Breast epithelium (tissue), 4 donors: ENCODE results near the gene MOCS2. TPM values are rescaled to one million over a fixed set of nuclear protein-coding genes. Genes with fewer than 3 reads are reported as not detected.
A peak's percentile ranks its signal among the peaks of the same experiment; 100 is the strongest.

Source experiments
- DNase-seq, 2 donors: peaks; one replicate each; pipeline ENCODE4 v3.0.0-alpha.2; 2019; ENCODE audit warnings: low spot score in 2 of 2
- H3K27ac ChIP-seq, 2 donors: fragments of 200-600 bp; sonication (generic) in 1 of 2; one replicate each; pipeline ENCODE4 v1.5.1; 2016 to 2019; ENCODE audit warnings: mild to moderate bottlenecking in 1 of 2
- H3K27me3 ChIP-seq, 2 donors: fragments of 200-600 bp; sonication (generic) in 1 of 2; one replicate each; pipeline versions ENCODE4 v1.5.1 to v1.6.0; 2017 to 2019; ENCODE audit warnings: control low read depth in 1 of 2, mild to moderate bottlenecking in 1 of 2
- H3K36me3 ChIP-seq: fragments of 200-600 bp; one replicate; pipeline ENCODE4 v1.5.1; 2019
- H3K4me1 ChIP-seq, 2 donors: fragments of 200-600 bp; sonication (generic); one replicate each; pipeline ENCODE4 v1.5.1; 2016 to 2019; ENCODE audit warnings: control low read depth in 1 of 2
- H3K4me3 ChIP-seq, 3 donors: fragments of 200-600 bp; sonication (generic); 1 replicate in 2 of 3; 2 replicates in 1 of 3; pipeline ENCODE4 v1.5.1; 2016 to 2019; ENCODE audit warnings: mild to moderate bottlenecking in 3 of 3, moderate library complexity in 2 of 3
- H3K9me3 ChIP-seq, 2 donors: fragments of 200-600 bp; sonication (generic) in 1 of 2; one replicate each; pipeline ENCODE4 v1.5.1; 2016 to 2019; ENCODE audit warnings: control low read depth in 1 of 2
- POLR2A ChIP-seq: fragments of 450-650 bp; IDR thresholded peaks from one replicate; pipeline ENCODE4 v1.6.1; 2016; ENCODE audit warnings: antibody characterized with exemption, mild to moderate bottlenecking, moderate library complexity
- POLR2AphosphoS5 ChIP-seq, 3 donors: sonication (generic); formaldehyde crosslinking; IDR thresholded peaks; one replicate each; pipeline ENCODE4 v1.6.1; 2017; ENCODE audit warnings: antibody characterized with exemption in 3 of 3
- intact Hi-C: fragments of 100-400 bp; cut with DNase I; formaldehyde crosslinking; loops from one replicate; pipeline ENCODE4 v1.15.1; 2023; ENCODE audit warnings: low total_unique reads
- total RNA-seq, 3 donors: library from RNA; depleted of rRNA; stranded (reverse); fragments of >200 nt; gene quantifications; one replicate each; pipeline ENCODE4 v1.1.0, GENCODE V29; 2016
- TF ChIP-seq, protein P1 (sequence below), 3 donors: fragments of 450-650 bp; IDR thresholded peaks; one replicate each; pipeline ENCODE4 v1.5.1; 2016 to 2017; ENCODE audit warnings: antibody characterized with exemption in 3 of 3, mild to moderate bottlenecking in 3 of 3, moderate library complexity in 3 of 3

The MOCS2 gene
- total RNA-seq, result 10 to 100 TPM; 48.2 to 58.6 (median 56.2) TPM

DNA sequence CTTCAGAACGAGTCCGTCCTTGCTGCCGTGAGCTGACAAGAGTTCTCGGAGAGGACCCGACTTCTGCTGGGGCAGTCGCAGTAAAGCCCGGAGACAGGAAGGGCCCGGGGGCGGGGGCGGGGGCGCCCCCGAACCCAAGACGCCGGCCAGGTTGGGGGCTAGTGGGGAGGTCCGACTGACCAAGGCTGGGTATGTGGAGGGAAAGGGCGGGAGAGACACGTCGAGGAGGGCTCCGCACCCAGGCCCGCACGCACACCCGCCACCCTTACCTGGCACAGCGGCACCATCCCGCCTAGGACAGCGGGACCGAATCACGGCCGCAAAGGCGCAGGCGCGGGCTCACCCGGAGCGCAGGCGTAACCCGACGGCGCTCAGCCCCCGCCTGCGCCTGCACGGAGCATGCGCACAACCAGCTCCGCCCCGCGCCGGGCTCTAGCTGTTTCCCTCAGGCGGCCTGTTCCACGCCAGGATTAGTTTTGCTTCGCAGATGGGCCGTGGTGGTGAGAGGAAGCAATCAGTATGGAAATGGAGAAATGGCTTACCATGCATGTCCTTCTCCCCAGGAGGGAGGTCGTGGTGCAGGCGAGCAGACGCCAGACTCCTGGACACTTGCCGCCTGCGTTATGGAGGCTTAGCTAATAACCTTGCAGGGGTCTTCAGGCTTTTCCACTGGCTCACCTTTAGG, at the start of gene MOCS2:
Gene MOCS2, minus strand, starts transcription at position 315 of the 685 bp plus-strand sequence. CDS start 2,583 bp downstream, outside the sequence.
- intact Hi-C loops, result no loop called here
- Histone ChIP-seq H3K27me3 (no peaks in the 10 kb centered on the region), H3K27ac (peak within 1 kb of the TSS; percentile 83), H3K4me1 (peaks cover 0 to 4% of the 10 kb centered on the region in 2 donors), H3K36me3 (no peaks in the 10 kb centered on the region), H3K9me3 (no peaks in the 10 kb centered on the region), H3K4me3 (peak within 1 kb of the TSS; percentile 76 to 89 (median 79))
- peak; percentile 76 to 85 for DNase-seq
- TF ChIP-seq POLR2A (peak; percentile 44), POLR2AphosphoS5 (IDR thresholded peaks at IDR 0.05) (peak; percentile 46 to 80 (median 60))
- TF ChIP-seq, protein P1, sequence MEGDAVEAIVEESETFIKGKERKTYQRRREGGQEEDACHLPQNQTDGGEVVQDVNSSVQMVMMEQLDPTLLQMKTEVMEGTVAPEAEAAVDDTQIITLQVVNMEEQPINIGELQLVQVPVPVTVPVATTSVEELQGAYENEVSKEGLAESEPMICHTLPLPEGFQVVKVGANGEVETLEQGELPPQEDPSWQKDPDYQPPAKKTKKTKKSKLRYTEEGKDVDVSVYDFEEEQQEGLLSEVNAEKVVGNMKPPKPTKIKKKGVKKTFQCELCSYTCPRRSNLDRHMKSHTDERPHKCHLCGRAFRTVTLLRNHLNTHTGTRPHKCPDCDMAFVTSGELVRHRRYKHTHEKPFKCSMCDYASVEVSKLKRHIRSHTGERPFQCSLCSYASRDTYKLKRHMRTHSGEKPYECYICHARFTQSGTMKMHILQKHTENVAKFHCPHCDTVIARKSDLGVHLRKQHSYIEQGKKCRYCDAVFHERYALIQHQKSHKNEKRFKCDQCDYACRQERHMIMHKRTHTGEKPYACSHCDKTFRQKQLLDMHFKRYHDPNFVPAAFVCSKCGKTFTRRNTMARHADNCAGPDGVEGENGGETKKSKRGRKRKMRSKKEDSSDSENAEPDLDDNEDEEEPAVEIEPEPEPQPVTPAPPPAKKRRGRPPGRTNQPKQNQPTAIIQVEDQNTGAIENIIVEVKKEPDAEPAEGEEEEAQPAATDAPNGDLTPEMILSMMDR (IDR thresholded peaks at IDR 0.05), result no peak

DNA sequence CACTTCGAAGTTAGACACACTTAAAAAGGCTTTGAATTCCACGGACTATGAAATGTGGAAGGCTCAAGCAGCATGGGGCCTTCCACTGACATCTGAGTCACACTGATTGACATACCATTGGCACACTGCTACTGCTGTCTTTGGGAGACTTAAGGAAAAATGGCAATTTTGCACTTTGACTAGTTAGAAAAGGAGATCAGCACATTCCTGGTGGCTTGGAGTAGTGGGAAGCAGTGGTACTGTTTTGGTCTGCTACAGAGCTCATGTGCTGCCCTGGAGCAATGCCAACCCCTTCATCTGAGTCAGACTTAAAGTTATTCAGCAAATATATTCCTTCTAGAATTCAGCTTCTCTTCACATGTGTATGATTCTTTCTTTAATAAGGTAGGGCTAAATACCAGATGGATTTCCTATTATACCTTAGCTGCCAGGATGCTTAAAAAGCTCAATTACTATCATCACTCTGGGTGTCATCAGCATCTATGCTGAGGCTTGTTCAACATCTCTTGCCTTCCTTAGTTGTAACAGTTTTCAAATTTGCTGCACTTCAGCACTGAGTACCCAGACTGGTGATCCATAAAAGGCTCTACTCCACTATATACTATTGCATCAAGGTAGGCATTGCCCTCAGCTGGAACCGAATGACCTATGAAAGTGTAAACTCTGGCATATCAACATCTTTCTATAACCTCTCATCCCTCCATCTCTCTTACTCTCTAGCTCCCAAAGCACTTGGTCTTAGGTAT, 42.3 kb upstream of the MOCS2 start:
- no peaks in the 10 kb centered on the region for H3K36me3 ChIP-seq
- H3K4me1 ChIP-seq, result no peaks in the 10 kb centered on the region
- no peak for DNase-seq
- H3K4me3 ChIP-seq, result no peak overlapping the region
- no peaks in the 10 kb centered on the region for H3K27me3 ChIP-seq
- TF ChIP-seq, protein P1 (IDR thresholded peaks at IDR 0.05), result no peak
- TF ChIP-seq POLR2AphosphoS5 (IDR thresholded peaks at IDR 0.05), result no peak
- TF ChIP-seq POLR2A, result no peak
- H3K9me3 ChIP-seq, result no peaks in the 10 kb centered on the region
- no peak overlapping the region for H3K27ac ChIP-seq
- intact Hi-C loops, result no loop called here

DNA sequence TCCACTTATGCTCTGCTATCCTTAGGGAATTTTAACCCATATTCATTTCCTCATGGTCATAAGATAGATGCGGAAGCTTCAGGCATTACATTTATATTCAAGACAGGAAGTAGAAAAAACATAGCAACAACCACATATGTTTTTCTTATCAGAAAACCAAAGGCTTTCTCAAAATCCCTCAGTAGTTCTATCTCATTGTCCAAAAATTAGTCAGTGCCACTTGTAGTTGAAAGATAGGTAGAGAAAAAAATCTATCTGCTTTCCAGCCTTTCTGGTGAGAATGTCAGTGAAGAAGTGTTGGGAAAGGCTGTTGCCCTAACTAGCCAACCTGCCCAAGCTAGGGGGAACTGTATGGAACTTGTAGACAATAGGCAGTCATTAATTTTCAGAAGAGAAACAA, 23.5 kb upstream of the MOCS2 start:
- no peaks in the 10 kb centered on the region for H3K9me3 ChIP-seq
- TF ChIP-seq, protein P1 (IDR thresholded peaks at IDR 0.05), result no peak
- no peak for TF ChIP-seq POLR2A
- no peak for TF ChIP-seq POLR2AphosphoS5 (IDR thresholded peaks at IDR 0.05)
- no peak overlapping the region for H3K4me3 ChIP-seq
- H3K27me3 ChIP-seq, result no peaks in the 10 kb centered on the region
- intact Hi-C loops, result no loop called here
- H3K4me1 ChIP-seq, result no peaks in the 10 kb centered on the region
- no peaks in the 10 kb centered on the region for H3K36me3 ChIP-seq
- no peak overlapping the region for H3K27ac ChIP-seq
- DNase-seq, result no peak

DNA sequence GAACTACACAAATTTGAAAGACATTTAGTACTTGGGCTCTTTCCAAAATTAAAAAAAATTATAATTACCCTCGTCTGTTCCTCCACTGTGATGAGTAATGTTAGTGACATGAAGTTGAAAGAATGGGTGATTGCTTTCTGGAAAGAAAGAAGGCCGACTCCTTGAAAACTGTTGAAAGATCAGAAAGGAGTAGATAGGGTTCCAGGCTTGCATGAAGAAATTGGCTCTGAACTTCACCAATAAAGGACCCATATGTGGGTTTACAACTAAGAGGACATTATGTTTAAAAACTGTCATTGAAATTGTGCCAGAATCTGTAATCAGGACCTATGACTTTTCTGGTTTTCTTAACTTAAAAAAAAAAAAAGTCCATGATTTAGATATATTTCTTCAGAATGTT, 20.7 kb upstream of the MOCS2 start:
- Histone ChIP-seq H3K4me1 (no peaks in the 10 kb centered on the region), H3K27ac (no peak overlapping the region), H3K9me3 (no peaks in the 10 kb centered on the region), H3K36me3 (no peaks in the 10 kb centered on the region), H3K27me3 (no peaks in the 10 kb centered on the region), H3K4me3 (no peak overlapping the region)
- intact Hi-C loops, result no loop called here
- no peak for TF ChIP-seq POLR2A
- TF ChIP-seq, protein P1 (IDR thresholded peaks at IDR 0.05), result no peak
- TF ChIP-seq POLR2AphosphoS5 (IDR thresholded peaks at IDR 0.05), result no peak
- DNase-seq, result no peak

- no peak overlapping the region for H3K4me3 ChIP-seq
- no peak for DNase-seq
- H3K4me1 ChIP-seq, result no peaks in the 10 kb centered on the region
- intact Hi-C loops, result no loop called here
- no peaks in the 10 kb centered on the region for H3K36me3 ChIP-seq
- H3K27ac ChIP-seq, result no peak overlapping the region
- TF ChIP-seq POLR2AphosphoS5 (IDR thresholded peaks at IDR 0.05) (no peak), POLR2A (no peak)
- TF ChIP-seq, protein P1 (IDR thresholded peaks at IDR 0.05), result no peak
- no peaks in the 10 kb centered on the region for H3K27me3 ChIP-seq
- H3K9me3 ChIP-seq, result no peaks in the 10 kb centered on the region
These were observed 18.9 kb upstream of the MOCS2 start for GRCh38 chr5:53128481-53128880.
